NCI-H2081 treated with DMSO at 0.1 percent for 48 hours (cell line): ENCODE measurements around the gene TEF.

Experiments
- DNase-seq: peaks from one replicate; lab custom pipeline; 2025; lab: John Stamatoyannopoulos, UW

Gene TEF

DNA sequence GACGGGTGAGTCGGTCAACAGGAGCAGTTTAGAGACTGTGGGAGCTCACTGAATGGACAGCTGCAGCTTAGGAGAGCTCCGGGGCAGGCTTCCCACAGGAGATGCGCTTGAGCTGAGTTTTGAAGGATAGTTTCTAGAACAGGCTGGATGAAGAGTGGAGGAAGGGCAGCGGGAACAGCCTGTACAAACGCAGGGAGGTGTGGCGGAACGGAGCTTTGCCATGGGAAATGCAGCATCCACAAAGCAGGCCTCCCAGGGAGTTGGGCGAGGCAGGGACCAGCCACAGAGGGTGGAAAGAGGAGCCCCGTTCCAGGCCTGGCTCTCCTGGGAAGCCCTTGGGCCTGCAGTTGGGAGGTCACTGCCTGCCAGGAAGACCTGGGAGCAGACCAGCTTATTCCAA lies 26.8 kb upstream of the TEF start:
- DNase-seq = no peak

DNA sequence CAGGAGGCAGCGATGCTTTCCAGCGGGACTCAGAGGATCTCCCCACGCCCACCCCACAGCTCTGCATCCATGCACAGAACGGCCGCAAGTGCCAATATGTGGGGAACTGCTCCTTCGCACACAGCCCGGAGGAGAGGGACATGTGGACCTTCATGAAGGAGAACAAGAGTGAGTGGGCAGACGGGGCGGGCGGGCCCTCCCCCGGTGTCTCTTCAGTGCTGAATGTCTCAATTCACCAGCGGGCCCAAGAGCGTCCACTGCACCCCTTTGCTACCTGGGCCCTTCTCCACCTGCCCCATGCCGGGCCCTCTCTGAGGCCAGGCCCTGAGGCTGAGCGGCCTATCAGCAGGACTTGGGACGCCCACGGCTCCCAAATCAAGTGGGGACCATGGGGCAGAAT lies 25.8 kb upstream of the TEF start:
- no peak for DNase-seq

DNA sequence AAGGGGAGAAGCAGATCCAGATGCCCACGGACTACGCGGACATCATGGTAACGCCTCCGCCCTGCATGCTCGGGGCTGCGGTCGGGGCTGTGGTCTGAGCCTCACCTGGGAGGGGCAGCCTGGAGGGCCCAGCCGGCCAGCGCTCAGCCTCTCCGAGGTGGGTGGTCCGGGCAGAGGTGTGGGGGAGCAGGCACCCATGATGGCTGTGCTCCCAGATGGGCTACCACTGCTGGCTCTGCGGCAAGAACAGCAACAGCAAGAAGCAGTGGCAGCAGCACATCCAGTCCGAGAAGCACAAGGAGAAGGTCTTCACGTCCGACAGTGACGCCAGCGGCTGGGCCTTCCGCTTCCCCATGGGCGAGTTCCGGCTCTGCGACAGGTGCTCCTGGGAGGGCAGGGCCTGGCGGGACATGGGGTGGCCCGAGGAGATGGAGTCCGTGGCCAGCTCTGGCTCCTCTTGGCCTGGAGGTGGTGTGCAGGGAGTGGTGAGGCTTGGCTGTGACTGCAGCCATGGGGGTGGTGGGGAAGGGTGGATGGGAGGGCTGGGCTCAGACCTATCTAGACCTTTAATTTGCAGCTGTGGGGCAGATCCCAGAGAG lies 25.2 kb upstream of the TEF start:
- no peak for DNase-seq

DNA sequence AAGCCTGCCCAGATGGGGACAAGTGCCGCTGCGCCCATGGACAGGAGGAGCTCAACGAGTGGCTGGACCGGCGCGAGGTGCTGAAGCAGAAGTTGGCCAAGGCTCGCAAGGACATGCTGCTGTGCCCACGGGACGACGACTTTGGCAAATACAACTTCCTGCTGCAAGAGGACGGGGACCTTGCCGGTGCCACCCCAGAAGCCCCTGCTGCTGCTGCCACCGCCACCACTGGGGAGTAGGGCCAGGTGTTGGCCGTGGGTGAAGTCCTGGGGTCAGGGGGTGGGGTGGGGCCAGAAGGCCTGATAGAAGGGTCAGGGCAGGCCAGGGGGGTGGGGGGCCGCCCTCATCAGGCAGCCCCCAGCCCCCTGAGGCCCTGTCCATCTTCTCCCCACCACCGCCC lies 24.6 kb upstream of the TEF start:
- DNase-seq = no peak

DNA sequence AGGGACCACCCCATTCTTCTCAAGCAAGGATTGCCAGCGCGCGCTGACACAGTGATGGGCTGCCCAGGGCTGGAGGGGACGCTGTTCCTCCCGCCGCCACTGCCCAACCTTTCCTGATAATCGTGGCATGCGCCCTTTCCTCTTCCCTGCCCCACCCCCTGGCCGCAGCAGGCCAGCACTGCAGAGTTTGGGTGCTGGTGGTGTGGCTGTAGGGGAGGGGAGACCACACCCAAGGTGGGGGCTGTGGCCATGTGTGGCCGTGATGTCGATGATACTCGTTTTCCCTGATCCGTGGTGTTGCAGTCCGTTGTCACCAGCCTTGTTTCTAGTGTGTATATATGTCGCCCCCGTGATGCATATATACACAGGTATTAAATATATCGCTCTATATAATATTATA lies 22.8 kb upstream of the TEF start:
- no peak for DNase-seq

- no peak for DNase-seq
These were observed 22.4 kb upstream of the TEF start for GRCh38 chr22:41359376-41359775.

- DNase-seq = no peak
These were observed 21.6 kb upstream of the TEF start for GRCh38 chr22:41360126-41360525.

- no peak for DNase-seq
These were observed 19.9 kb upstream of the TEF start for GRCh38 chr22:41361716-41362310.

DNA sequence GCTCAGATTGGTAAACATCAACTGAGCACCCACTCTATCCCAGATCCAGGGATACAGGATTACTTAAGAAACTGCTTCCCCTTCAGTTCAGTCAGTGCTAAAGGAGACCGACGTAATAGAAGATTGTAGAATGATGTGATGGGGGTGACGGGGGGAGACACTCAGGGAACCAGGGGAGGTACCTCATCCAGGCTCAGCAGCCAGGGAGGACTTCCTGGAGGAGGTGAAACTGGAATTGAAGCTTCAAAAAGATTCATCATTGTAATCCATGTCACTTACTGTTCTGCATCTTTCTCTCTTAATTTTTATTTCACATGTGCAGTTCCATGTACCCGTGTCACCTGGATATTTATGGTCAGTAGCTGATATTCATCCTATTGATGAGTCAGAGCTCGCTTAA lies 19.1 kb upstream of the TEF start:
- DNase-seq = no peak

GRCh38 chr22:41364233-41364632 lies 17.5 kb upstream of the TEF start:
- DNase-seq = no peak

- no peak for DNase-seq
These were observed 16.8 kb upstream of the TEF start for GRCh38 chr22:41364955-41365354.

- no peak for DNase-seq
These were observed 16.3 kb upstream of the TEF start for GRCh38 chr22:41365425-41365824.

- no peak for DNase-seq
These were observed 15.3 kb upstream of the TEF start for GRCh38 chr22:41366323-41367029.

DNA sequence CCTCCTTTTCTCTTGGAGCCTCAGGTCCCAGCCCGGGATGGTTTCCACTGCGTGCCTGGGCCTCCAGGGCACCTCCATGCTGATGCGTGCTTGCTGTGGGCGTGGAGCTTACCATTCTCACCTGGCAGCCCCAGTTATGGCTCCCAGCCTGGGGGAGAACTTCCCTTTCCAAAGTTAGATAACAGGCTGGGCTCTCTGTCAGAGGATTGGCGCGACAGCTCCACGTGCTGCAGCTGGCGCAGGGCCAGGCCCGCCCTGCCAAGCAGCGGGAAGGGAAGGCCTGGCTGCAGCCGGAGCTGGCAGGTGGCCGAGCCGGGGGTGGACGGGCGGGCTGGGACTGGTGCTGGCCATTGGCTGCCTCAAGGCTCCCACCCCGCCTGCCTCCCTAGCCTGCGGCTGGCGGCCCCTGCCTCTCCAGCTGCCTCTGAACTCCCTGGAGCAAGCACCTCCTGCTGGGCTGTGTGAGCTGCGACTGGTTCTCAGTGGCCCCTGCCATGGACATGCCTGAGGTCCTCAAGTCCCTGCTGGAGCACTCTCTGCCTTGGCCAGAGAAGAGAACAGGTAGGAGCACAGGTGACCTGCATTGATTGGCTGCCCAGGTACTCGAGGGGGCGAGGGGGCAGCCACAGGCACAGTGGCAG lies 14.6 kb upstream of the TEF start:
- DNase-seq = peak; percentile 80

DNA sequence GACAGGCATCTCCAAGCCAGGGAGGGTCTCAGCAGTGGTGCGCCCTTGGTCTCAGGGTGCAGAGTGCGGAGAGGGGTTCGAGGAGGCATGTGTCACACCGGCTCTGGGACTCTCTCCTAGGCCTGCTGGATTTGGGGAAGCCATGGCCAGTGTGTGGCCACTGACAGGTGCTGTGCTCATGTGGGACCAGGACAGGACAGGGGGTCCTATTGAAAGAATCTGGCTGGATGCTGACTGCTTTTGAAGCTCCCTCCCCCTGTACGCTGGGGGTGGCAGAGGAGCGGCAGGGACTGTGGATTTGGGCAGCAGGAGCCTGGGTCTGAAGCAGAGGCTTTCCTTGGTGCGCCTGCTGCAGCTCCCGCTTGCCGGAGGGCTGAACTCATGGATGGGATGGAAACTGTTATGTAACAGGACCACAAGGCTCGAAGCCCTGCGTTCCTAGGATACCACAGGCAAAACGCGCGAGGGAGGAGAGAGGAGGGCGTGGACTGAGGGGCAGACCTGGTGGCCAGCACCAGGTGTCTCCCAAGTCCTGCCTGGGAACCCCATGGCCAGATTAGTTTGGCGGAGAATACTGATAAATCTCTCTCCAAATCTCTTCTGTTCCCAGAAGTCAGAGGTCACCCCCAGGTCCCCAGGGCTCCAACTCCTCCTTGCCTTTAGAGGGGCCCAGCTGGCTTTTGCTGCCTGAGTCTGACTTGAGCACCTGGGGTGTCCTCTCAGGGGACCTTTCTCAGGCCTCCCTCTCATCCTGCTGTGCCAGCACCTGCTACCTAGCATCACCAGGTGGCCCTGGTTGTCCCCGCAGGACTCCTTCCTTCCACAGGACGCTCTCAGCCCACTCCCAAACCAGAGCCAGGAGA lies 13.8 kb upstream of the TEF start:
- DNase-seq = no peak

- no peak for DNase-seq
These were observed 13.0 kb upstream of the TEF start for GRCh38 chr22:41368543-41369423.

DNA sequence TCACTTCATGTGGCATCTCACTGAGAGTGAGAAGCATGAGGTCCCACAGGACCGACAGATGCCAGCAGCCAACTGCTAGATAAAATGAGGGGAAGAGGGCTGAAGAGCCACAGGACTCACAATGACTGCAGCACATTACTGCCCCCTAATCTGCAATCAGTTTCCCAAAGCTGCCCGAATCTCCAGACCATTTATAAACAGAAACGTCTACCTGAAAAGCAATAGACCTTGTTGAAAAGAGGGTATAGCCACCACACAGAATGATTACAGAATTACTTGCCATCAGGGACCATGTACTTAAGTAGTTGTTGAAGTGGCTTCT lies 12.4 kb upstream of the TEF start:
- no peak for DNase-seq

- DNase-seq = no peak
These were observed 11.9 kb upstream of the TEF start for GRCh38 chr22:41369837-41370236.

- no peak for DNase-seq
These were observed 3.9 kb upstream of the TEF start for GRCh38 chr22:41377846-41378245.

- DNase-seq = no peak
These were observed 781 bp upstream of the TEF start for GRCh38 chr22:41380993-41381328.

GRCh38 chr22:41382098-41382578 lies 396 bp downstream of the TEF start:
- DNase-seq = no peak
